Activated CD4-positive, alpha-beta memory T cell treated with anti-CD3 and anti-CD28 coated beads for 36 hours (primary cell): ENCODE results near the gene PAXX. TPM values are rescaled to one million over a fixed set of nuclear protein-coding genes. Genes with fewer than 3 reads are reported as not detected.
"Not testable (repeated sequence)": the region's sequence is repeated elsewhere in the genome, so short reads cannot be mapped to it uniquely, and the experiment has no call there.

ENCODE experiments used
- CTCF ChIA-PET: fragments of 350-600 bp; sonication (Branson Sonifier 250); formaldehyde crosslinking; loops from one replicate; lab custom pipeline; 2021; ENCODE audit warnings: antibody characterized with exemption, inconsistent platforms; lab: Charles Lee
- POLR2A ChIA-PET: fragments of 350-600 bp; sonication (Branson Sonifier 250); formaldehyde crosslinking; loops from one replicate; lab custom pipeline; 2021; ENCODE audit warnings: antibody characterized with exemption; lab: Charles Lee
- DNase-seq: peaks from one replicate; pipeline ENCODE4 v3.0.0-alpha.2; 2020
- H3K27ac Mint-ChIP-seq: one replicate; pipeline ENCODE4 v1.8.0; 2021; ENCODE audit warnings: mixed read lengths
- H3K27me3 Mint-ChIP-seq: one replicate; pipeline ENCODE4 v1.8.0; 2021; ENCODE audit warnings: mixed read lengths
- H3K36me3 Mint-ChIP-seq: one replicate; pipeline ENCODE4 v1.8.0; 2021; ENCODE audit warnings: mixed read lengths
- H3K4me1 Mint-ChIP-seq: one replicate; pipeline ENCODE4 v1.8.0; 2021; ENCODE audit warnings: low read depth, mixed read lengths
- H3K4me3 Mint-ChIP-seq: one replicate; pipeline ENCODE4 v1.8.0; 2021; ENCODE audit warnings: mild to moderate bottlenecking, mixed read lengths
- H3K9me3 Mint-ChIP-seq: one replicate; pipeline ENCODE4 v1.8.0; 2021; ENCODE audit warnings: mixed read lengths
- intact Hi-C: fragments of 100-400 bp; cut with micrococcal nuclease; formaldehyde crosslinking; loops from one replicate; pipeline ENCODE4 v1.15.1; 2023
- total RNA-seq, 2 experiments: library from RNA; stranded (reverse); gene quantifications; one replicate each; pipeline ENCODE4 v1.2.3, GENCODE V29; 2021

Gene PAXX
- total RNA-seq, 2 experiments from 2014 or later, result 71.0 to 71.2 TPM

- ChIA-PET POLR2A (interaction anchor here (0.9 kb wide), 1 partner anchor 62 kb away, joined by 4 read pairs; no protein-coding TSS in a partner anchor), CTCF (interaction anchor here (2.5 to 3.9 kb wide), 4 partner anchors 13 to 190 kb away, joined by 10 to 49 read pairs (median 28); partner anchors contain the start of genes AJM1 and NPDC1)
- not testable (repeated sequence) for H3K4me3 Mint-ChIP-seq, DNase-seq, H3K36me3 Mint-ChIP-seq, H3K27ac Mint-ChIP-seq, H3K9me3 Mint-ChIP-seq, H3K27me3 Mint-ChIP-seq
- intact Hi-C loops, result loop anchor here (5.0 to 10.0 kb wide), 2 partner anchors 36 to 89 kb away; partner anchors contain the start of genes C8G, CLIC3 and FBXW5
- peaks cover 54% of the 10 kb centered on the region for H3K4me1 Mint-ChIP-seq
Measured at GRCh38 chr9:137033481-137033880, 41.3 kb downstream of the PAXX start.

- intact Hi-C loops, result loop anchor here (5.0 to 10.0 kb wide), 2 partner anchors 37 to 89 kb away; partner anchors contain the start of genes C8G, CLIC3 and FBXW5
- Mint-ChIP-seq H3K4me3 (peak overlapping the region; percentile 61), H3K9me3 (no peaks in the 10 kb centered on the region), H3K27ac (peak overlapping the region; percentile 89), H3K27me3 (no peaks in the 10 kb centered on the region), H3K36me3 (peaks cover 5% of the 10 kb centered on the region), H3K4me1 (peaks cover 50% of the 10 kb centered on the region)
- DNase-seq, result no peak
- POLR2A ChIA-PET, result interaction anchor here (0.6 to 1.6 kb wide), 6 partner anchors 34 to 227 kb away, joined by 3 to 12 read pairs (median 4); partner anchors contain the start of genes FBXW5 and PAXX
- CTCF ChIA-PET, result interaction anchor here (0.6 to 5.8 kb wide), 46 partner anchors 7 to 326 kb away, joined by 3 to 56 read pairs (median 8); partner anchors contain the start of genes ABCA2, AJM1, ANAPC2 and CLIC3
Measured at GRCh38 chr9:137034039-137034708, 42.0 kb downstream of the PAXX start.

GRCh38 chr9:137034709-137035506 is 42.7 kb downstream of the PAXX start:
- Mint-ChIP-seq H3K36me3 (peaks cover 6% of the 10 kb centered on the region), H3K27ac (peak overlapping the region; percentile 89), H3K9me3 (no peaks in the 10 kb centered on the region), H3K4me1 (peaks cover 43% of the 10 kb centered on the region), H3K27me3 (no peaks in the 10 kb centered on the region), H3K4me3 (peak overlapping the region; percentile 61)
- ChIA-PET POLR2A (interaction anchor here (0.6 to 1.6 kb wide), 7 partner anchors 9 to 228 kb away, joined by 3 to 12 read pairs (median 4); partner anchors contain the start of genes FBXW5 and PAXX), CTCF (interaction anchor here (0.6 to 5.8 kb wide), 62 partner anchors 8 to 327 kb away, joined by 3 to 56 read pairs (median 5); partner anchors contain the start of genes ABCA2, AJM1, ANAPC2 and CLIC3)
- DNase-seq, result peak; percentile 93
- intact Hi-C loops, result loop anchor here (1.0 to 10.0 kb wide), 3 partner anchors 38 to 248 kb away; partner anchors contain the start of genes C8G, CLIC3 and FBXW5

GRCh38 chr9:137035507-137035834 is 43.2 kb downstream of the PAXX start:
- ChIA-PET POLR2A (interaction anchor here (0.9 to 1.6 kb wide), 6 partner anchors 9 to 228 kb away, joined by 3 to 12 read pairs (median 4); partner anchors contain the start of genes FBXW5 and PAXX), CTCF (interaction anchor here (0.6 to 5.8 kb wide), 59 partner anchors 8 to 327 kb away, joined by 3 to 56 read pairs (median 5); partner anchors contain the start of genes ABCA2, AJM1, ANAPC2 and CLIC3)
- intact Hi-C loops, result loop anchor here (1.0 to 10.0 kb wide), 2 partner anchors 91 to 248 kb away; partner anchors contain the start of genes C8G and FBXW5
- Mint-ChIP-seq H3K4me1 (peaks cover 37% of the 10 kb centered on the region), H3K27me3 (no peaks in the 10 kb centered on the region), H3K4me3 (no peak overlapping the region), H3K9me3 (no peaks in the 10 kb centered on the region), H3K27ac (no peak overlapping the region), H3K36me3 (peaks cover 6% of the 10 kb centered on the region)
- no peak for DNase-seq

GRCh38 chr9:137035937-137036336 is 43.7 kb downstream of the PAXX start:
- ChIA-PET CTCF (interaction anchor here (0.6 to 5.8 kb wide), 44 partner anchors 8 to 276 kb away, joined by 3 to 56 read pairs (median 8); partner anchors contain the start of genes ABCA2, AJM1, CLIC3 and MAN1B1), POLR2A (interaction anchor here (1.1 to 1.6 kb wide), 2 partner anchors 61 to 92 kb away, joined by 3 to 4 read pairs; partner anchors contain the start of gene FBXW5)
- Mint-ChIP-seq H3K27ac (no peak overlapping the region), H3K4me1 (peaks cover 33% of the 10 kb centered on the region), H3K4me3 (no peak overlapping the region), H3K9me3 (no peaks in the 10 kb centered on the region), H3K36me3 (peaks cover 6% of the 10 kb centered on the region), H3K27me3 (no peaks in the 10 kb centered on the region)
- intact Hi-C loops, result loop anchor here (1.0 to 10.0 kb wide), 2 partner anchors 91 to 249 kb away; partner anchors contain the start of genes C8G and FBXW5
- DNase-seq, result no peak

- ChIA-PET CTCF (interaction anchor here (1.0 to 5.8 kb wide), 6 partner anchors 10 to 89 kb away, joined by 4 to 56 read pairs (median 28); partner anchors contain the start of gene ABCA2), POLR2A (no interaction called here)
- Mint-ChIP-seq H3K4me1 (peaks cover 26% of the 10 kb centered on the region), H3K27ac (no peak overlapping the region), H3K36me3 (peaks cover 6% of the 10 kb centered on the region), H3K27me3 (no peaks in the 10 kb centered on the region), H3K4me3 (no peak overlapping the region), H3K9me3 (no peaks in the 10 kb centered on the region)
- intact Hi-C loops, result loop anchor here (10.0 kb wide), 1 partner anchor 92 kb away; the partner anchor contains the start of genes C8G and FBXW5
- DNase-seq, result no peak
Measured at GRCh38 chr9:137037035-137037434, 44.8 kb downstream of the PAXX start.

GRCh38 chr9:137037483-137037882 is 45.3 kb downstream of the PAXX start:
- Mint-ChIP-seq H3K27me3 (no peaks in the 10 kb centered on the region), H3K9me3 (no peaks in the 10 kb centered on the region), H3K4me3 (no peak overlapping the region), H3K36me3 (peaks cover 6% of the 10 kb centered on the region), H3K27ac (no peak overlapping the region), H3K4me1 (peaks cover 22% of the 10 kb centered on the region)
- no peak for DNase-seq
- CTCF ChIA-PET, result interaction anchor here (0.9 to 5.8 kb wide), 5 partner anchors 10 to 90 kb away, joined by 3 to 56 read pairs (median 25); partner anchors contain the start of gene ABCA2
- POLR2A ChIA-PET, result no interaction called here
- intact Hi-C loops, result loop anchor here (10.0 kb wide), 1 partner anchor 93 kb away; the partner anchor contains the start of genes C8G and FBXW5

GRCh38 chr9:137038916-137039315 is 46.7 kb downstream of the PAXX start:
- CTCF ChIA-PET, result interaction anchor here (1.0 to 5.8 kb wide), 2 partner anchors 12 to 28 kb away, joined by 4 to 56 read pairs; partner anchors contain the start of gene ABCA2
- Mint-ChIP-seq H3K4me3 (no peak overlapping the region), H3K9me3 (no peaks in the 10 kb centered on the region), H3K36me3 (peaks cover 6% of the 10 kb centered on the region), H3K4me1 (peaks cover 12% of the 10 kb centered on the region), H3K27ac (no peak overlapping the region), H3K27me3 (peaks cover 2% of the 10 kb centered on the region)
- no peak for DNase-seq
- intact Hi-C loops, result loop anchor here (10.0 kb wide), 1 partner anchor 94 kb away; the partner anchor contains the start of genes C8G and FBXW5
- POLR2A ChIA-PET, result no interaction called here

- H3K27ac Mint-ChIP-seq, result no peak overlapping the region
- H3K4me1 Mint-ChIP-seq, result peaks cover 8% of the 10 kb centered on the region
- ChIA-PET CTCF (interaction anchor here (1.0 to 5.8 kb wide), 2 partner anchors 13 to 27 kb away, joined by 4 to 56 read pairs; partner anchors contain the start of gene ABCA2), POLR2A (no interaction called here)
- intact Hi-C loops, result loop anchor here (10.0 kb wide), 1 partner anchor 95 kb away; the partner anchor contains the start of genes C8G and FBXW5
- no peak overlapping the region for H3K4me3 Mint-ChIP-seq
- peaks cover 6% of the 10 kb centered on the region for H3K36me3 Mint-ChIP-seq
- H3K27me3 Mint-ChIP-seq, result peaks cover 5% of the 10 kb centered on the region
- no peaks in the 10 kb centered on the region for H3K9me3 Mint-ChIP-seq
- DNase-seq, result no peak
Measured at GRCh38 chr9:137039611-137040366, 47.6 kb downstream of the PAXX start.

- DNase-seq, result no peak
- Mint-ChIP-seq H3K9me3 (no peaks in the 10 kb centered on the region), H3K27ac (no peak overlapping the region), H3K27me3 (peaks cover 10% of the 10 kb centered on the region), H3K4me1 (peaks cover 6% of the 10 kb centered on the region), H3K36me3 (peaks cover 6% of the 10 kb centered on the region), H3K4me3 (no peak overlapping the region)
- intact Hi-C loops, result no loop called here
- POLR2A ChIA-PET, result no interaction called here
- CTCF ChIA-PET, result no interaction called here
Measured at GRCh38 chr9:137040568-137040967, 48.3 kb downstream of the PAXX start.
